OCI-LY3 (cell line): ENCODE data around the gene NME9.

Source experiments
- EZH2phosphoT487 ChIP-seq: fragments of 200-600 bp; shearing (Covaris generic); IDR thresholded peaks from 2 replicates; pipeline ENCODE4 v1.6.1; 2018; ENCODE audit warnings: antibody characterized with exemption, mixed run types, low read depth
- TF ChIP-seq, protein P1 (sequence below): fragments of 200-600, 300-600 bp; sonication (generic); IDR thresholded peaks from 2 replicates; pipeline ENCODE4 v1.5.1; 2014; ENCODE audit warnings: antibody characterized with exemption, low read length, low read depth

DNA sequence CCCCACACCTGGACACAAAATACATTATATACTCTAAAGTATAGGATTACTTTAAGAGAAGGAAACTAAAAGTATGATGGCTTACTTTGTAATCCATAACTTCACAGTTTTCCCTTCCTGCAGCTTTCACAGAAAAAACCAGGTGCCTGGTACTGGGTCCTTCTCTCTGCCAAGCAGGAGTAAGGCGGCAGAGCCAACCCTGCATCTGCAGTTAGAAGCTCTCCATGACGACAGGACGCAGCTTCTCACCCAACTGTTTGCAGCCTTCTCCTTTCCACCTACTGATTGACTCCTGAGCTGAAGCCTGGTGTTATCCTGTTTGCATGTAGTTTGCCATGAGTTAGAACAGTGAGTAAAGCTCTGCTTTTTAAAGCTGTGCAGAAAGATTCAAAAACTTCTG, 25.4 kb upstream of the NME9 start:
- TF ChIP-seq, protein P1, sequence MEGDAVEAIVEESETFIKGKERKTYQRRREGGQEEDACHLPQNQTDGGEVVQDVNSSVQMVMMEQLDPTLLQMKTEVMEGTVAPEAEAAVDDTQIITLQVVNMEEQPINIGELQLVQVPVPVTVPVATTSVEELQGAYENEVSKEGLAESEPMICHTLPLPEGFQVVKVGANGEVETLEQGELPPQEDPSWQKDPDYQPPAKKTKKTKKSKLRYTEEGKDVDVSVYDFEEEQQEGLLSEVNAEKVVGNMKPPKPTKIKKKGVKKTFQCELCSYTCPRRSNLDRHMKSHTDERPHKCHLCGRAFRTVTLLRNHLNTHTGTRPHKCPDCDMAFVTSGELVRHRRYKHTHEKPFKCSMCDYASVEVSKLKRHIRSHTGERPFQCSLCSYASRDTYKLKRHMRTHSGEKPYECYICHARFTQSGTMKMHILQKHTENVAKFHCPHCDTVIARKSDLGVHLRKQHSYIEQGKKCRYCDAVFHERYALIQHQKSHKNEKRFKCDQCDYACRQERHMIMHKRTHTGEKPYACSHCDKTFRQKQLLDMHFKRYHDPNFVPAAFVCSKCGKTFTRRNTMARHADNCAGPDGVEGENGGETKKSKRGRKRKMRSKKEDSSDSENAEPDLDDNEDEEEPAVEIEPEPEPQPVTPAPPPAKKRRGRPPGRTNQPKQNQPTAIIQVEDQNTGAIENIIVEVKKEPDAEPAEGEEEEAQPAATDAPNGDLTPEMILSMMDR = no peak
- TF ChIP-seq EZH2phosphoT487 = no peak
